SH-SY5Y (cell line): ENCODE measurements around the gene LPAR3.

Source experiments
- GATA2 ChIP-seq: IDR thresholded peaks from 2 replicates; pipeline ENCODE4 v1.6.1; 2011; ENCODE audit warnings: mild to moderate bottlenecking, low read depth, low read length
- GATA3 ChIP-seq: IDR thresholded peaks from 2 replicates; pipeline ENCODE4 v1.6.1; 2011; ENCODE audit warnings: low read depth, mild to moderate bottlenecking, low read length, moderate library complexity

GRCh38 chr1:84835169-84835568 is 57.8 kb downstream of the LPAR3 start:
- TF ChIP-seq GATA2 (no peak), GATA3 (no peak)
